Measurements from ENCODE around the gene DPF3.

- no peak for TF ChIP-seq POLR2AphosphoS5 (IDR thresholded peaks at IDR 0.05; ENCODE audit: low read depth, low read length)
- no peak for TF ChIP-seq CTCF (IDR thresholded peaks at IDR 0.05)
- no peak for TF ChIP-seq SIN3A (IDR thresholded peaks at IDR 0.05; ENCODE audit: borderline replicate concordance, insufficient read depth, low read depth, low read length)
- no peak for TF ChIP-seq TCF7L2 (IDR thresholded peaks at IDR 0.05; ENCODE audit: low read depth, low read length)
- no peak for TF ChIP-seq REST (IDR thresholded peaks at IDR 0.05; ENCODE audit: insufficient read depth in 1 of 2, low read depth in 2 of 2, low read length in 1 of 2)
These were observed 275.5 kb downstream of the DPF3 start for GRCh38 chr14:72618424-72618823.
